ENCODE results near the gene RUNX1. TPM values are rescaled to one million over a fixed set of nuclear protein-coding genes. Genes with fewer than 3 reads are reported as not detected.

RUNX1 gene
- total RNA-seq, 1 donor from 2014 or later: 0.47 TPM

GRCh38 chr21:34980423-34981115 is 68.5 kb downstream of the RUNX1 start:
- Mint-ChIP-seq H3K9me3 (ENCODE audit: unreplicated experiment) (no peaks in the 10 kb centered on the region), H3K4me3 (ENCODE audit: unreplicated experiment) (no peak overlapping the region), H3K36me3 (ENCODE audit: unreplicated experiment) (no peaks in the 10 kb centered on the region), H3K27me3 (ENCODE audit: unreplicated experiment) (no peaks in the 10 kb centered on the region), H3K4me1 (ENCODE audit: low read depth, unreplicated experiment) (no peaks in the 10 kb centered on the region), H3K27ac (ENCODE audit: unreplicated experiment) (no peak overlapping the region)
- DNase-seq: no peak
- no peak for TF ChIP-seq CTCF (IDR thresholded peaks at IDR 0.05; ENCODE audit: partially characterized antibody, unreplicated experiment)

- H3K4me1 Mint-ChIP-seq (ENCODE audit: low read depth, unreplicated experiment): no peaks in the 10 kb centered on the region
- no peaks in the 10 kb centered on the region for H3K9me3 Mint-ChIP-seq (ENCODE audit: unreplicated experiment)
- H3K4me3 Mint-ChIP-seq (ENCODE audit: unreplicated experiment): no peak overlapping the region
- no peak for DNase-seq
- no peaks in the 10 kb centered on the region for H3K36me3 Mint-ChIP-seq (ENCODE audit: unreplicated experiment)
- H3K27ac Mint-ChIP-seq (ENCODE audit: unreplicated experiment): no peak overlapping the region
- TF ChIP-seq CTCF (IDR thresholded peaks at IDR 0.05; ENCODE audit: partially characterized antibody, unreplicated experiment): no peak
- H3K27me3 Mint-ChIP-seq (ENCODE audit: unreplicated experiment): no peaks in the 10 kb centered on the region
Measured at GRCh38 chr21:34979383-34979782, 69.7 kb downstream of the RUNX1 start.

- no peak for TF ChIP-seq CTCF (IDR thresholded peaks at IDR 0.05; ENCODE audit: partially characterized antibody, unreplicated experiment)
- H3K36me3 Mint-ChIP-seq (ENCODE audit: unreplicated experiment): no peaks in the 10 kb centered on the region
- no peaks in the 10 kb centered on the region for H3K9me3 Mint-ChIP-seq (ENCODE audit: unreplicated experiment)
- no peaks in the 10 kb centered on the region for H3K27me3 Mint-ChIP-seq (ENCODE audit: unreplicated experiment)
- no peaks in the 10 kb centered on the region for H3K4me1 Mint-ChIP-seq (ENCODE audit: low read depth, unreplicated experiment)
- no peak overlapping the region for H3K27ac Mint-ChIP-seq (ENCODE audit: unreplicated experiment)
- H3K4me3 Mint-ChIP-seq (ENCODE audit: unreplicated experiment): no peak overlapping the region
- DNase-seq: no peak
Measured at GRCh38 chr21:34977333-34977732, 71.8 kb downstream of the RUNX1 start.

GRCh38 chr21:34974162-34974981 is 74.7 kb downstream of the RUNX1 start:
- Mint-ChIP-seq H3K27me3 (ENCODE audit: unreplicated experiment) (no peaks in the 10 kb centered on the region), H3K36me3 (ENCODE audit: unreplicated experiment) (no peaks in the 10 kb centered on the region), H3K9me3 (ENCODE audit: unreplicated experiment) (no peaks in the 10 kb centered on the region), H3K4me1 (ENCODE audit: low read depth, unreplicated experiment) (no peaks in the 10 kb centered on the region), H3K4me3 (ENCODE audit: unreplicated experiment) (no peak overlapping the region), H3K27ac (ENCODE audit: unreplicated experiment) (no peak overlapping the region)
- no peak for DNase-seq
- no peak for TF ChIP-seq CTCF (IDR thresholded peaks at IDR 0.05; ENCODE audit: partially characterized antibody, unreplicated experiment)

- Mint-ChIP-seq H3K27me3 (ENCODE audit: unreplicated experiment) (no peaks in the 10 kb centered on the region), H3K27ac (ENCODE audit: unreplicated experiment) (no peak overlapping the region), H3K4me1 (ENCODE audit: low read depth, unreplicated experiment) (no peaks in the 10 kb centered on the region), H3K4me3 (ENCODE audit: unreplicated experiment) (no peak overlapping the region), H3K36me3 (ENCODE audit: unreplicated experiment) (no peaks in the 10 kb centered on the region), H3K9me3 (ENCODE audit: unreplicated experiment) (no peaks in the 10 kb centered on the region)
- no peak for DNase-seq
- TF ChIP-seq CTCF (IDR thresholded peaks at IDR 0.05; ENCODE audit: partially characterized antibody, unreplicated experiment): no peak
Measured at GRCh38 chr21:34973685-34974084, 75.4 kb downstream of the RUNX1 start.

Measured in glutamatergic neuron (in vitro differentiated cells).